ENCODE measurements around the gene CD164L2.

The CD164L2 gene

DNA sequence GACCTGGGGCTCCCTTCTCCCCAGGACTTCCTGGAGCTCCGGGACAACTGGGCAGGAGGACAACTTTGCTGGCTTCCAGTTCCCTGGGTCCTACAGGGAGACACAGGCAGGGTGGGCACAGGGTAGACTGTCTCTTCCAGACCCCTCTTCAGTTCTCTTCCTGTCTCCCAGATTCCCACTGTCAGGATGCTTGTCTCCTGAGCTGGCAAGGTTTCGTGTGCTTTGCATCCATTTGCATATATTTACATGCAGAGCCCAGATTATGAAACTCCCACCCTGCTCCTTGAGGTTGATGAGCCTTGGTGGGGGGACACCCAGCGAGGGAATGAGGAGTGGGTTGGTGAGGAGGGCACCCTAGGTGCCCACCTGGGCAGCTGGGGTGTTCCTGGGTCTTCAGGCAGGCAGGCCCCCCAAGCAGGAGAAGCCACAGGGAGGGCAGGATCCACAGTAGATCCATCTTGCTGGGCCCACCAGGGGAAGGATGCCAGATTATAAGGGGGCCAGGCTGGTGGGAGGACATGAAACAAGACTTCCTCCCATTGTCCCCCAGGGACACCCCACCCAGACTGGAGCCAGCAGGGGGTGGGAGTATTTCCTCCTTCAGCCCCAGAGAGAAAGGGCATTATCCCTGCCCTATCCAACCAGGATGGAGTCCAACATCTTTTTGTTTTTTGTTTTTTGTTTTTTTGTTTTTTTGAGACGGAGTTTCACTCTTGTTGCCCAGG, 8.6 kb downstream of the CD164L2 start, which contains the start of gene FCN3:
FCN3 (minus strand) TSS at position 463 of the 725 bp plus-strand sequence; CDS start at position 457, 6 bp downstream.
- H3K4me3 ChIP-seq (replicated peaks; ENCODE audit: low read depth, low read length) = no peak within 1 kb of the TSS
- DNase-seq (ENCODE audit: extremely low read depth, low read depth) = no peak
- TF ChIP-seq, protein P1, sequence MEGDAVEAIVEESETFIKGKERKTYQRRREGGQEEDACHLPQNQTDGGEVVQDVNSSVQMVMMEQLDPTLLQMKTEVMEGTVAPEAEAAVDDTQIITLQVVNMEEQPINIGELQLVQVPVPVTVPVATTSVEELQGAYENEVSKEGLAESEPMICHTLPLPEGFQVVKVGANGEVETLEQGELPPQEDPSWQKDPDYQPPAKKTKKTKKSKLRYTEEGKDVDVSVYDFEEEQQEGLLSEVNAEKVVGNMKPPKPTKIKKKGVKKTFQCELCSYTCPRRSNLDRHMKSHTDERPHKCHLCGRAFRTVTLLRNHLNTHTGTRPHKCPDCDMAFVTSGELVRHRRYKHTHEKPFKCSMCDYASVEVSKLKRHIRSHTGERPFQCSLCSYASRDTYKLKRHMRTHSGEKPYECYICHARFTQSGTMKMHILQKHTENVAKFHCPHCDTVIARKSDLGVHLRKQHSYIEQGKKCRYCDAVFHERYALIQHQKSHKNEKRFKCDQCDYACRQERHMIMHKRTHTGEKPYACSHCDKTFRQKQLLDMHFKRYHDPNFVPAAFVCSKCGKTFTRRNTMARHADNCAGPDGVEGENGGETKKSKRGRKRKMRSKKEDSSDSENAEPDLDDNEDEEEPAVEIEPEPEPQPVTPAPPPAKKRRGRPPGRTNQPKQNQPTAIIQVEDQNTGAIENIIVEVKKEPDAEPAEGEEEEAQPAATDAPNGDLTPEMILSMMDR (IDR thresholded peaks at IDR 0.05; ENCODE audit: low read depth, low read length, missing control alignments) = no peak

GRCh38 chr1:27372808-27373690, 10.1 kb downstream of the CD164L2 start:
- H3K4me3 ChIP-seq (replicated peaks; ENCODE audit: low read depth, low read length) = no peak overlapping the region
- DNase-seq (ENCODE audit: extremely low read depth, low read depth) = no peak
- TF ChIP-seq, protein P1 (IDR thresholded peaks at IDR 0.05; ENCODE audit: low read depth, low read length, missing control alignments) = peak; percentile 42

- TF ChIP-seq, protein P1 (IDR thresholded peaks at IDR 0.05; ENCODE audit: low read depth, low read length, missing control alignments) = no peak
- no peak overlapping the region for H3K4me3 ChIP-seq (replicated peaks; ENCODE audit: low read depth, low read length)
- no peak for DNase-seq (ENCODE audit: extremely low read depth, low read depth)
These were observed 10.9 kb downstream of the CD164L2 start for GRCh38 chr1:27372022-27372807.

DNA sequence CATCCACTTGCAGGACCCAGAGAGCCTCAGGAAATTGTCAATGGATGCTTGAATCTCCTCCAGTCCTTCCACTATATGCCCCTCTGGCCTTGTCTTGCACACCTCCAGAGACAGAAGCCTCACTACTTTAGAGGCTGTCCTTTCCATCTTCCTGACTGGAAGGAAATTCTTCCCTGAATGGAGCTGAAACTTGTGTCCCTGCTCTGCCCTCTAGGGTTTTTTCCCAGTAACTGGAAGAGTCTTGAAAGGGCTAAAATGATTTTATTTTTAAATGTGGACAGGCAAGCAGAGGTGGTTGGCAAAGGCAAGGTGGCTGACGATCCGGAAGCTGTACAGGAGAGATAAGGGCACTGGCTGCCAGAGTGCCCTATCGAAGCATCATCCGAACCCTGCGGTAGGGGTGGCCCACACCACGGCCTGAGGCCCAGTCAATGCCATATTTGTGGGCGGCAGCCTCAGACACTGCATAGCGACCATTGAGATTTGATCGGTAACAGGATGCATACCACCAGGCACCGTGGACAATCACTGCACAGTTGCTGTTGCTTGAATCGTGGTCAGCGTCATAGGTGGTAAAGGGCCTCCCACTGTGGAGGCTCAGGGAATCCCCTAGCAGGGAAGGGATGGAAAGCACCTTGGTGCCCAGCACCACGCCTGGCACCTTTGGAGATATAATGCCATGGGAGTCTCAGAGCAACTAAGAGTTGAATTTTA, 14.1 kb downstream of the CD164L2 start:
- no peak overlapping the region for H3K4me3 ChIP-seq (replicated peaks; ENCODE audit: low read depth, low read length)
- TF ChIP-seq, protein P1 (IDR thresholded peaks at IDR 0.05; ENCODE audit: low read depth, low read length, missing control alignments) = peak; percentile 17
- no peak for DNase-seq (ENCODE audit: extremely low read depth, low read depth)

DNA sequence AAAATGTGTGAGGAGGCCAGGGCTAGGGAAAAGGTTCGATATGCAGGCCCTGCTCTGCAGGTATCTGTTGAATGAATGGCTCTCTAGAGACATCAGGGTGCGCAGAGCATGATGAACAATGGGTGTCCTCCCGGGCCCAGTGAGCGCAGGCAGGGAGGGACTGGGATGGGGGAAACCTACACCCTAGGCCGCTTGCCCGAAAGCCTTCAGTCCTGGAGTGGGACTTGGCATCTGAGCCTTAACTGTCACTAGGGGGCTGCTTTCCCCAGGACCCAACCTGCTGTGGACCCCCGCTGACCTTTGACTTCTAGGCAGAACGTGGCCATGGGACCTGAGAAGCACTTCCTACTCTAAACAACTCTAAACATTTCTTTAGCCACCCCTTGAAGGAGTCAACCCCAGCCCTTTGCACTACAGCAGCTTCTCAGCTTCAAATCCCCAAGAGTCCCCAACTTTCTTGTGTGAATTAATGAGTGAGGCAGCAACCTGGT, 15.9 kb downstream of the CD164L2 start:
- H3K4me3 ChIP-seq (replicated peaks; ENCODE audit: low read depth, low read length) = peak overlapping the region; percentile 53
- TF ChIP-seq, protein P1 (IDR thresholded peaks at IDR 0.05; ENCODE audit: low read depth, low read length, missing control alignments) = no peak
- DNase-seq (ENCODE audit: extremely low read depth, low read depth) = no peak

Measured in HFF-Myc (cell line).